Measurements from ENCODE around the gene BARD1. TPM values are rescaled to one million over a fixed set of nuclear protein-coding genes. Genes with fewer than 3 reads are reported as not detected.

Gene BARD1
- total and polyA plus RNA-seq, 10 donors, result 2.4 to 18.0 (median 13.9) TPM

DNA sequence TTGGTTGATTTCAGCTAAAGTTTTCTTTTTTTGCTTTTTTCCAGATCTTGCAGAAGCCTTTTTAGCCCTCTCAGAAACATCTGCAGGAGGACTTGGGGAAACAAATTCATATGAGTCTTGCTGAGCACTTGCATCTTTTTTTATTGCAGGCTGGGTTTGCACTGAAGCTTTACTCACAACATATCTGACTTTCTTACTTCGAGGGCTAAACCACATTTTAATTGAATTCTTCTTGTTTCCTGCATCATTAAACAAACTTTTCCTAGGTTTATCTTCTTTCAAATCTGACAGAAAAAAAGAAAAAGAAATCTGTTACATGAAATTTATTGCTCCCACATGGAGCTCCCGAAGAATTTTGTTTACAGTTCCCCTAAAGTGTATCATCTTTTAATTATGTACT is 28.3 kb downstream of the BARD1 start:
- DNase-seq, result no peak
- Histone ChIP-seq H3K4me3 (no peak overlapping the region), H3K9me3 (peaks cover 0 to 27% (median 13%) of the 10 kb centered on the region in 8 donors), H3K27me3 (replicated peaks in 1 of 7) (no peaks in the 10 kb centered on the region), H3K4me1 (no peaks in the 10 kb centered on the region), H3K36me3 (peaks cover 0 to 81% (median 19%) of the 10 kb centered on the region in 6 donors), H3K27ac (no peak overlapping the region)
- TF ChIP-seq POLR2AphosphoS5 (IDR thresholded peaks at IDR 0.05) (no peak), POLR2A (IDR thresholded peaks at IDR 0.05) (no peak)
- TF ChIP-seq, protein P1, sequence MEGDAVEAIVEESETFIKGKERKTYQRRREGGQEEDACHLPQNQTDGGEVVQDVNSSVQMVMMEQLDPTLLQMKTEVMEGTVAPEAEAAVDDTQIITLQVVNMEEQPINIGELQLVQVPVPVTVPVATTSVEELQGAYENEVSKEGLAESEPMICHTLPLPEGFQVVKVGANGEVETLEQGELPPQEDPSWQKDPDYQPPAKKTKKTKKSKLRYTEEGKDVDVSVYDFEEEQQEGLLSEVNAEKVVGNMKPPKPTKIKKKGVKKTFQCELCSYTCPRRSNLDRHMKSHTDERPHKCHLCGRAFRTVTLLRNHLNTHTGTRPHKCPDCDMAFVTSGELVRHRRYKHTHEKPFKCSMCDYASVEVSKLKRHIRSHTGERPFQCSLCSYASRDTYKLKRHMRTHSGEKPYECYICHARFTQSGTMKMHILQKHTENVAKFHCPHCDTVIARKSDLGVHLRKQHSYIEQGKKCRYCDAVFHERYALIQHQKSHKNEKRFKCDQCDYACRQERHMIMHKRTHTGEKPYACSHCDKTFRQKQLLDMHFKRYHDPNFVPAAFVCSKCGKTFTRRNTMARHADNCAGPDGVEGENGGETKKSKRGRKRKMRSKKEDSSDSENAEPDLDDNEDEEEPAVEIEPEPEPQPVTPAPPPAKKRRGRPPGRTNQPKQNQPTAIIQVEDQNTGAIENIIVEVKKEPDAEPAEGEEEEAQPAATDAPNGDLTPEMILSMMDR (IDR thresholded peaks at IDR 0.05 in 8 of 11, conservative IDR thresholded peaks at IDR 0.05 in 3 of 11), result no peak
- intact Hi-C loops (cut with DNase I; ENCODE audit: low total_unique reads), result no loop called here
- 86 to 94% (median 89%) methylated on average over 2 of the region's 2 CpGs for WGBS, 5 donors

- no peaks in the 10 kb centered on the region for H3K4me1 ChIP-seq
- no peaks in the 10 kb centered on the region for H3K27me3 ChIP-seq (replicated peaks in 1 of 7)
- TF ChIP-seq POLR2A (IDR thresholded peaks at IDR 0.05) (no peak), POLR2AphosphoS5 (IDR thresholded peaks at IDR 0.05) (no peak)
- TF ChIP-seq, protein P1 (IDR thresholded peaks at IDR 0.05 in 8 of 11, conservative IDR thresholded peaks at IDR 0.05 in 3 of 11), result no peak
- intact Hi-C loops (cut with DNase I; ENCODE audit: low total_unique reads), result no loop called here
- H3K9me3 ChIP-seq, result peaks cover 0 to 4% (median 0%) of the 10 kb centered on the region in 8 donors
- no peak for DNase-seq
- no peak overlapping the region for H3K27ac ChIP-seq
- H3K4me3 ChIP-seq, result no peak overlapping the region
- H3K36me3 ChIP-seq, result peaks cover 0 to 57% (median 11%) of the 10 kb centered on the region in 6 donors
Observed at GRCh38 chr2:214775971-214776370, 33.5 kb downstream of the BARD1 start.

DNA sequence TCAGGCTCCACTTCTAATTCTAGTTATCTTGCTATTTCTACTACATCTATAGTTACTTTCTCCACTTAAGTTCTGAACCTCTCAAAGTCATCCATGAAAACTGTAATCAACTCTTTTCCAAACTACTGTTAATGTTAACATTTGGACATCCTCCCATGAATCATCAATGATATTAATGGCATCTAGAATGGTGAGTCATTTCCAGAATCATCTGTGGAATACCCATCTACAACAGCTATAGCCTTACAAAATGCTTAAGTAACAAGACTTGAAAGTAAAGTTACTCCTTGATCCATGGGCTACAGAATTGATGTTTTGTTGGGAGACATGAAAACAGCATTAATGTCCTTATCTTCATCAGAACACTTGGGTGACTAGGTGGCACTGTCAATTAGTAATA is 35.4 kb downstream of the BARD1 start:
- no peak for TF ChIP-seq POLR2A (IDR thresholded peaks at IDR 0.05)
- TF ChIP-seq, protein P1 (IDR thresholded peaks at IDR 0.05 in 8 of 11, conservative IDR thresholded peaks at IDR 0.05 in 3 of 11), result no peak
- no peak overlapping the region for H3K4me3 ChIP-seq
- peaks cover 0 to 4% (median 0%) of the 10 kb centered on the region in 8 donors for H3K9me3 ChIP-seq
- peaks cover 0 to 39% (median 0%) of the 10 kb centered on the region in 6 donors for H3K36me3 ChIP-seq
- H3K27me3 ChIP-seq (replicated peaks in 1 of 7), result no peaks in the 10 kb centered on the region
- DNase-seq, result no peak
- intact Hi-C loops (cut with DNase I; ENCODE audit: low total_unique reads), result no loop called here
- H3K27ac ChIP-seq, result no peak overlapping the region
- H3K4me1 ChIP-seq, result no peaks in the 10 kb centered on the region

- Histone ChIP-seq H3K27ac (no peak overlapping the region), H3K9me3 (peaks cover 0 to 4% (median 0%) of the 10 kb centered on the region in 8 donors), H3K36me3 (peaks cover 0 to 46% (median 6%) of the 10 kb centered on the region in 6 donors), H3K4me1 (no peaks in the 10 kb centered on the region), H3K4me3 (no peak overlapping the region), H3K27me3 (replicated peaks in 1 of 7) (no peaks in the 10 kb centered on the region)
- TF ChIP-seq POLR2A (IDR thresholded peaks at IDR 0.05) (no peak), POLR2AphosphoS5 (IDR thresholded peaks at IDR 0.05) (no peak)
- TF ChIP-seq, protein P1 (IDR thresholded peaks at IDR 0.05 in 8 of 11, conservative IDR thresholded peaks at IDR 0.05 in 3 of 11), result no peak
- DNase-seq, result no peak
- intact Hi-C loops (cut with DNase I; ENCODE audit: low total_unique reads), result no loop called here
- 53 to 87% (median 81%) methylated on average over 3 of the region's 3 CpGs for WGBS, 5 donors
Observed at GRCh38 chr2:214772443-214773015, 37.0 kb downstream of the BARD1 start.
